ENCODE measurements around the gene SLC15A3. TPM values are rescaled to one million over a fixed set of nuclear protein-coding genes. Genes with fewer than 3 reads are reported as not detected.
A peak's percentile ranks its signal among the peaks of the same experiment; 100 is the strongest.

The SLC15A3 gene
- polyA plus RNA-seq, 4 donors, result 19.8 to 25.9 (median 21.0) TPM

- DNase-seq (ENCODE audit: low read depth in 4 of 4, low spot score in 3 of 4), result peak in 1 of 4 donors; percentile 55
Measured at GRCh38 chr11:60899046-60899936, 52.7 kb downstream of the SLC15A3 start.

DNA sequence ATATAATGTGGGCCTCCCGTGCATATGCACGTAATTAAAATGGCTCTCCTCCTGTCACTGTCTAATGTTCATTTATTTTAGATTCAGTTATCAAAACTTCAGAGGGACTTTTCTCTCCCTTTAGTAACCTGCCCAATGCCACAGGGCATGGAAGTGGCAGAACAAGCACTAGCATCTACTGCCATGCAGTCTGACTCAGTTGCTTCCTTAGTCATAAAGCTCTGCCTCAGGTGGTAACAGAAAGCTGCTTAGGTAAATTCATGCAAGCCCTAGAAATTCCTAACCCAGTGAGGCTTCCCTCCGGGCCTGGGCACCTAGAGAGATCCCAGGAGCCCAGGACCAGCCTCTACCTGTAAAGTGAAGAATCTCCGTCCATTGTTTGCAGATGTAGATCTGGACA, 54.5 kb downstream of the SLC15A3 start:
- no peak for DNase-seq (ENCODE audit: low read depth in 4 of 4, low spot score in 3 of 4)

DNA sequence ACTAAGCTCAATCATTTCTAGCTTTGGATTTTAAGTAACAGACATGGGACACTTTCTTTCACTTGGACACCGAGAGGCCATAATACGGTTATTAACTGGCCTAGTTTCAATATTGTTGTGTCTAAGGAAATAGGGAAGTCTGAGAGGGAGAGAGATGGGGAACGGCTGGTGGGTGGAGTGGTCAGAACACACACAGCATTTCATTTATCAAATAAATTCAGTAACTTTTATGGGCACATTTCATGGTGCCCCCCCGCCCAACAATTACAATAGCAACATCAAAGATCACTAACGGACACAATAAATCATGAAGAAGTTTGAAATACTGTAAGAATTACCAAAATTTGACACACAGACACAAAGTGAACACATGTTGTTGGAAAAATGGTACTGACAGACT, 56.3 kb downstream of the SLC15A3 start:
- DNase-seq (ENCODE audit: low read depth in 4 of 4, low spot score in 3 of 4), result no peak

- DNase-seq (ENCODE audit: low read depth in 4 of 4, low spot score in 3 of 4), result no peak
Measured at GRCh38 chr11:60891103-60891741, 60.8 kb downstream of the SLC15A3 start.

DNA sequence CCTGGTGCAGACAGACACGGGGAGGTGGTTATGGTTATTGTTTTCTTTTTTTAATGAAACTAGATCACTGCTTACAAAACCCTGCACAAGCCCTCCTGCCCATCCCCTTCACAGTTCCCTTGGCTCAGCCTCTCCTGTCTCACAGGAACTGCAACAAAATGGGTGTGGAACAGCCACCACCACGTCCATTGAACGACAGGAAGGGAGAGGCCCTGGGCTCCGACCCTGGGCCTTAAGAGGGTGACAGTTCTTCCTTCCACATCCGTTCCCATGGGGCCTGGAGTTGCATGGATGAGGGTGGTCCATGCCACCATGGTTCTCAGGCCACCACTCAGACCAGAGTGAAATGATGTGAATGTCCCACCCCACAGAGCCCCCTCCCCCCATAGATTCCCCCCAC, 61.3 kb downstream of the SLC15A3 start:
- no peak for DNase-seq (ENCODE audit: low read depth in 4 of 4, low spot score in 3 of 4)

GRCh38 chr11:60889869-60890311, 62.1 kb downstream of the SLC15A3 start:
- no peak for DNase-seq (ENCODE audit: low read depth in 4 of 4, low spot score in 3 of 4)

GRCh38 chr11:60887556-60887955, 64.4 kb downstream of the SLC15A3 start:
- DNase-seq (ENCODE audit: low read depth in 4 of 4, low spot score in 3 of 4), result no peak

Other genes starting within 250 kb of the SLC15A3 start
- gene MS4A18, start 227.5 kb downstream of the SLC15A3 start, polyA plus RNA-seq (ENCODE audit: insufficient read length in 4 of 4), result not detected
- gene MS4A15, start 195.3 kb downstream of the SLC15A3 start, polyA plus RNA-seq (ENCODE audit: insufficient read length in 4 of 4), result not detected
- under 1 TPM; 0.09 to 0.30 (median 0.14) TPM for gene MS4A10, start 166.8 kb downstream of the SLC15A3 start, polyA plus RNA-seq (ENCODE audit: insufficient read length in 4 of 4)
- gene CCDC86, start 110.1 kb downstream of the SLC15A3 start, polyA plus RNA-seq (ENCODE audit: insufficient read length in 4 of 4), result 10 to 100 TPM; 19.4 to 24.3 (median 20.8) TPM
- gene PTGDR2, start 96.2 kb downstream of the SLC15A3 start, polyA plus RNA-seq (ENCODE audit: insufficient read length in 4 of 4), result under 1 TPM; 0.14 to 0.26 (median 0.22) TPM
- gene ZP1, start 84.6 kb downstream of the SLC15A3 start, polyA plus RNA-seq (ENCODE audit: insufficient read length in 4 of 4), result under 1 TPM in 3 of 4 donors, not detected in 1; 0.06 to 0.64 (median 0.32) TPM
- gene PRPF19, start 45.6 kb downstream of the SLC15A3 start, polyA plus RNA-seq (ENCODE audit: insufficient read length in 4 of 4), result 100 to 1,000 TPM; 113 to 136 (median 124) TPM
- gene TMEM109, start 38.0 kb downstream of the SLC15A3 start, polyA plus RNA-seq (ENCODE audit: insufficient read length in 4 of 4), result 100 to 1,000 TPM in 1 of 4 donors, 10 to 100 TPM in 3; 83.6 to 104 (median 91.9) TPM
- 100 to 1,000 TPM in 1 of 4 donors, 10 to 100 TPM in 3; 63.6 to 102 (median 66.0) TPM for gene TMEM132A, start 27.7 kb downstream of the SLC15A3 start, polyA plus RNA-seq (ENCODE audit: insufficient read length in 4 of 4)
- 1 to 10 TPM in 2 of 4 donors, under 1 TPM in 2; 0.67 to 1.6 (median 1.0) TPM for gene CD6, start 19.5 kb upstream of the SLC15A3 start, polyA plus RNA-seq (ENCODE audit: insufficient read length in 4 of 4)
- gene CD5, start 150.3 kb upstream of the SLC15A3 start, polyA plus RNA-seq (ENCODE audit: insufficient read length in 4 of 4), result under 1 TPM in 2 of 4 donors, not detected in 2; 0.06 to 0.23 TPM
- gene VPS37C, start 209.2 kb upstream of the SLC15A3 start, polyA plus RNA-seq (ENCODE audit: insufficient read length in 4 of 4), result 10 to 100 TPM; 18.2 to 21.9 (median 19.3) TPM